Calu3 (cell line): ENCODE measurements around the gene RNF151. TPM values are rescaled to one million over a fixed set of nuclear protein-coding genes. Genes with fewer than 3 reads are reported as not detected.
"Not testable (repeated sequence)": the region's sequence is repeated elsewhere in the genome, so short reads cannot be mapped to it uniquely, and the experiment has no call there.

Source experiments
- BruUV-seq: library from RNA; stranded (reverse); fragments of 400-500 nt; replicated peaks from 2 replicates; lab custom pipeline; 2021; lab: Mats Ljungman, UMichigan
- CTCF ChIA-PET: fragments of 300-600 bp; sonication (Branson Sonifier 250); formaldehyde crosslinking; loops from one replicate; lab custom pipeline; 2022; ENCODE audit warnings: antibody characterized with exemption; lab: Charles Lee
- DNase-seq: peaks from one replicate; pipeline ENCODE4 v3.0.0; 2022
- H3K27ac Mint-ChIP-seq: one replicate; pipeline ENCODE4 v1.8.0; 2022; ENCODE audit warnings: mixed read lengths; ENCODE audit not compliant: unreplicated experiment
- H3K27me3 Mint-ChIP-seq: one replicate; pipeline ENCODE4 v1.8.0; 2022; ENCODE audit warnings: mixed read lengths; ENCODE audit not compliant: unreplicated experiment
- H3K36me3 Mint-ChIP-seq: one replicate; pipeline ENCODE4 v1.8.0; 2022; ENCODE audit warnings: mild to moderate bottlenecking, moderate library complexity, mixed read lengths; ENCODE audit not compliant: insufficient read depth, unreplicated experiment
- H3K4me1 Mint-ChIP-seq: one replicate; pipeline ENCODE4 v1.8.0; 2022; ENCODE audit warnings: mild to moderate bottlenecking, low read depth, mixed read lengths; ENCODE audit not compliant: unreplicated experiment
- H3K4me3 Mint-ChIP-seq: one replicate; pipeline ENCODE4 v1.8.0; 2022; ENCODE audit warnings: mild to moderate bottlenecking, low read depth, moderate library complexity, mixed read lengths; ENCODE audit not compliant: unreplicated experiment
- H3K9me3 Mint-ChIP-seq: one replicate; pipeline ENCODE4 v1.8.0; 2022; ENCODE audit warnings: low read depth, mixed read lengths; ENCODE audit not compliant: unreplicated experiment
- CTCF ChIP-seq: fragments of 200-600 bp; IDR thresholded peaks from one replicate; pipeline ENCODE4 v1.8.0; 2022; ENCODE audit warnings: antibody characterized with exemption; ENCODE audit not compliant: unreplicated experiment
- intact Hi-C: fragments of 100-400 bp; cut with micrococcal nuclease; formaldehyde crosslinking; loops from one replicate; pipeline ENCODE4 v1.10.0; 2022; ENCODE audit not compliant: unreplicated experiment
- total RNA-seq: library from RNA; stranded (reverse); gene quantifications from 2 replicates; pipeline ENCODE4 v1.2.3, GENCODE V29; 2022

RNF151 gene
- total RNA-seq, 1 experiment from 2014 or later, result not detected

- H3K4me3 Mint-ChIP-seq, result no peak overlapping the region
- CTCF ChIA-PET, result no interaction called here
Measured at GRCh38 chr16:1936945-1937479, 29.6 kb upstream of the RNF151 start.

DNA sequence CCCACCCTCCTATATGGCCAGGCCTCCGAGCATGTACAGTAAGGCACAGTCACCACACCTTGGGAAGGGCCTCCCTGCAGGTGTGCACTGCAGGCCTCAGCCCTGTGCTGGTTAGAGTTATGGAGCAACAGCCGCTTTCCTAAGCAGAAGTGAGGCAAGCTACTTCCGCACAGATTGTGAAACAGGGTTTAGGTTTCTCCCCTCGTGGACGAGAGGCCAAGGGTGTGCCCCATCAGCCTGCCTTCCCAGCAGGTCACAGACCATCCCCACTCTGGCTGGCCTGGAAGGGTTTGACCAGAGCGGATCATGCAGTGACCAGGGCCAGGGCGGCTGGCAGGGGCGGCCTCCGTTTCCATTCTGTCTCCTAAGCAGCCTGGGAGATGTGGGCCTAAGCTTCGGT lies 28.3 kb upstream of the RNF151 start:
- no peaks in the 10 kb centered on the region for H3K27me3 Mint-ChIP-seq
- no peak overlapping the region for H3K4me3 Mint-ChIP-seq
- H3K36me3 Mint-ChIP-seq, result peaks cover 23% of the 10 kb centered on the region
- peaks cover 8% of the 10 kb centered on the region for H3K4me1 Mint-ChIP-seq
- no peak for TF ChIP-seq CTCF
- CTCF ChIA-PET, result no interaction called here
- no peak overlapping the region for H3K27ac Mint-ChIP-seq
- BruUV-seq, result no TSS peak
- no peaks in the 10 kb centered on the region for H3K9me3 Mint-ChIP-seq
- intact Hi-C loops, result no loop called here
- no peak for DNase-seq

More at GRCh38 chr16:1936945-1937479, 29.6 kb upstream of the RNF151 start:
- TF ChIP-seq CTCF, result no peak
- Mint-ChIP-seq H3K9me3 (no peaks in the 10 kb centered on the region), H3K36me3 (peaks cover 10% of the 10 kb centered on the region), H3K4me1 (peaks cover 8% of the 10 kb centered on the region), H3K27me3 (no peaks in the 10 kb centered on the region), H3K27ac (peak overlapping the region; percentile 27)
- intact Hi-C loops, result no loop called here
- no peak for DNase-seq
- no TSS peak for BruUV-seq

- TF ChIP-seq CTCF, result no peak
- no peak for DNase-seq
- H3K27me3 Mint-ChIP-seq, result no peaks in the 10 kb centered on the region
- H3K4me1 Mint-ChIP-seq, result peaks cover 8% of the 10 kb centered on the region
- H3K27ac Mint-ChIP-seq, result no peak overlapping the region
- H3K9me3 Mint-ChIP-seq, result no peaks in the 10 kb centered on the region
- intact Hi-C loops, result no loop called here
- CTCF ChIA-PET, result no interaction called here
- H3K36me3 Mint-ChIP-seq, result peaks cover 28% of the 10 kb centered on the region
- no TSS peak for BruUV-seq
- no peak overlapping the region for H3K4me3 Mint-ChIP-seq
Measured at GRCh38 chr16:1938910-1939309, 27.7 kb upstream of the RNF151 start.

- H3K27ac Mint-ChIP-seq, DNase-seq, H3K4me3 Mint-ChIP-seq, H3K27me3 Mint-ChIP-seq, intact Hi-C loops, H3K4me1 Mint-ChIP-seq, BruUV-seq, H3K9me3 Mint-ChIP-seq: not testable (repeated sequence)
- H3K36me3 Mint-ChIP-seq, result peaks cover 35% of the 10 kb centered on the region
- CTCF ChIA-PET, result interaction anchor here (0.6 to 0.7 kb wide), 3 partner anchors 66 to 113 kb away, joined by 3 to 5 read pairs (median 4); partner anchors contain the start of gene FAHD1
Measured at GRCh38 chr16:1939833-1940232, 26.8 kb upstream of the RNF151 start.
